DMS53 (cell line): Measurements from ENCODE around the gene MIPOL1.
"Not testable (repeated sequence)": the region's sequence is repeated elsewhere in the genome, so short reads cannot be mapped to it uniquely, and the experiment has no call there.

Experiments used
- DNase-seq: peaks from one replicate; lab custom pipeline; 2025; lab: John Stamatoyannopoulos, UW

Gene MIPOL1

GRCh38 chr14:37546621-37547447, 349.1 kb downstream of the MIPOL1 start:
- DNase-seq = peak; percentile 79

DNA sequence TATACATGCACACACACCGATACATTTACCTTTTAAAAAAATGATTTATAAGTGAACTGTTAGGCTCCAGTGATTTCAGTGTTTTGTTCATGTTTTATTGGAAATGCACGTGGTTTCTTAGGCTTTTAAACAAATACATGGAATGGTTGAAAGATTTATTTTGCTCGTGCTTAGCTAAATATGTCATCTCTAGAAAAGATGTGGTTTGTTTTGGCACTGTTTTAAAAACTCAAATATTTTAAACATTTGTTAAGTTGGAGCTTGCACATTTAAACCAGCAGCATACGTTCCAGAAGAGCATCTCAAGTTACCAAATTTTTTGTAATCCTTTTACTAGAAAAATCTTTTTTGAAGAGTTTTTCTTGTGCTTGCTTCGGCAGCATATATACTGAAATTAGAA, 352.8 kb downstream of the MIPOL1 start:
- DNase-seq = no peak

- DNase-seq = no peak
Observed at GRCh38 chr14:37551119-37551518, 353.4 kb downstream of the MIPOL1 start.

DNA sequence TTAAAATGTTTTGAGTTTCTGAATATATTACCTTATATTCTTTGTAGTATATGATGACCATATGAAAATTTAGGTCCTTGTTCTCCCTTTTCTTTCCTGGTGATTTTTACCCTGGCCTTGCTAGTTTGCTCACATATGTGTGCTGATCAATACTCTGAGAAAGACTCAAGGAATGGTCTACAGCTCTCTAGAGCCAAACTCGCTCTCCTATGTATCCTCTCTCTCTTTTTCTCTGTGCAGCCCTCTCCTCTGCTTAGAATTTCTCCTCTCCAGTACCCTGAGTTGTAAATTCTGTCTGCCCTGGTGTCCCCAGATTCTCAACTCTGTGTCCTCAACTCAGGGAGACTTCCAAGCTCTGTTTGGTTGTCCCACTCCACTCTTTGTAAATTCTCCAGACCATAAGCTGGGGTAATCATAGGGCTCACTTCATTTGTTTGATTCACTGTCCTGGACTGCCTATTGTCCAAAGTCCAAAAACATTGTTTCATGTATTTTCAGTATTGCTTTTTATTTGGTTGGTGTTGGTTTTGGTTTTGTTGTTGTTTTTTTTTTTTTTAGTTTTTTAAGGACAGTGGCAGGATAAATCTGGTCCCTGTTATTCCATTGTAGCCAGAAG, 356.3 kb downstream of the MIPOL1 start:
- no peak for DNase-seq

DNA sequence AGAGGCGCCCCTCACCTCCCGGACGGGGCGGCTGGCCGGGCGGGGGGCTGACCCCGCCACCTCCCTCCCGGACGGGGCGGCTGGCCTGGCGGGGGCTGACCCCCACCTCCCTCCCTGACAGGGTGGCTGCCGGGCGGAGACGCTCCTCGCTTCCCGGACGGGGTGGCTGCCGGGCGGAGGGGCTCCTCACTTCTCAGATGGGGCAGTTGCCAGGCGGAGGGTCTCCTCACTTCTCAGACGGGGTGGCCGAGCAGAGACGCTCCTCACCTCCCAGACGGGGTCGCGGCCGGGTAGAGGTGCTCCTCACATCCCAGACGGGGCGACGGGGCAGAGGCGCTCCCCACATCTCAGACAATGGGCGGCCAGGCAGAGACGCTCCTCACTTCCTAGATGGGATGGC, 357.9 kb downstream of the MIPOL1 start:
- not testable (repeated sequence) for DNase-seq

- no peak for DNase-seq
Observed at GRCh38 chr14:37558740-37559139, 361.0 kb downstream of the MIPOL1 start.

DNA sequence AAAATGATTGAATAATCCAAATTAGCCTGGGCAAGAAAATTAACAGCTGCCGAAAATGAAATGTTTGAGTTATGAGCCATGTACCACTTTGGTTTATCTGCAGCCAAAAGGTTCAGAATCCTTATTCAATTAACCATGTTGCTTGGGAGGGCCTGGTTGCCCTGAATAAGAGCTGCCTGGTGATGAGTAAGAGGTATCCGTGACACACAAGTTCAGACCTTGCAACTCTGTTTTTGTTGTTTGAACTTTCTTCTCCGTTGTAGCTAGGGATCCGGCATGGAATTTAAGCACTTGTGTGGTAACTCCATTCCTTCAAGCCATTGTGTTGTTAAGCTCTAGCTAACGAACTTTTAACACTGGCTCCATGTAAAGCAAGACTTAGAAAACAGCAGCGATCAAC, 361.6 kb downstream of the MIPOL1 start:
- DNase-seq = no peak

DNA sequence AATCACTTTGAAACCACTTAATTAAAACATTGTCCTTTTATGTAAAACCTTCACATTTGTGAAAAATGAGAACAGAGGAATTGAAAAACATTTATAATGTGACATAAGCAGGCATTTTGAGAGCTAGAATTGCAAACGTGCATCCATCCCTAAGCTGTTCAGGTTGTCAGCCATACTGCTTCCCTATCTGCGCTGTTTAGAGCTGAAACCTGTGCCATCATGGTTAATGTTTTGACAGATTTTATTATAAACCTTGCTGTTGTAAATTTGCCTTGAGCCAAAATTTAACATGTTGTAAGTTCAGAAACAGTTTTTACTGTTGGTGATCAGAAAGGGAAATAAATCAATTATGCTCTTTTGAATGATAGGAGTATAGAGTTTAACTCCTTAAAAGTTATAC, 365.5 kb downstream of the MIPOL1 start:
- DNase-seq = no peak

GRCh38 chr14:37565550-37565949, 367.8 kb downstream of the MIPOL1 start:
- DNase-seq = peak; percentile 28

- DNase-seq = no peak
Observed at GRCh38 chr14:37566811-37567371, 369.2 kb downstream of the MIPOL1 start.

- no peak for DNase-seq
Observed at GRCh38 chr14:37569729-37570128, 372.0 kb downstream of the MIPOL1 start.

GRCh38 chr14:37571391-37571790, 373.7 kb downstream of the MIPOL1 start:
- no peak for DNase-seq

GRCh38 chr14:37573356-37573755, 375.6 kb downstream of the MIPOL1 start:
- DNase-seq = no peak

DNA sequence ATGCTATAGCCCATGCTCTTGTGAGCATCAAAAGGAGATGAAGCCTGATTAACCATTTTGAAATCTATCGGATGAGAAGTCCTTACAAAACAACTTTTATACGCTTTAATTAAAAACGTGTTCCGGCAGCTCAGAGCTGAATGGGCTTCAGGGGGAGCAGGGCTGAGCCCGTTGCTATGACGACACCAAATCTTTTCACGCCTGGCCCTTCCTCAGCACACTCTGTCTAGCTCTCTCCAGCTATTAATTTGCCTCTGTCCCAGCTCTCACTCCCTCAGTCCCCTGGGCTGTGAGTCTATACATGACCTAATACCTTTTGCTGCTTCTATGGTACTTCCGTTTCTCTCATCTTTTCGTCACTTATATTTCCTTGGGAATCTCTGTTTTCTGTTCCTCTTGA, 381.5 kb downstream of the MIPOL1 start:
- DNase-seq = no peak

- DNase-seq = no peak
Observed at GRCh38 chr14:37580146-37580545, 382.4 kb downstream of the MIPOL1 start.

DNA sequence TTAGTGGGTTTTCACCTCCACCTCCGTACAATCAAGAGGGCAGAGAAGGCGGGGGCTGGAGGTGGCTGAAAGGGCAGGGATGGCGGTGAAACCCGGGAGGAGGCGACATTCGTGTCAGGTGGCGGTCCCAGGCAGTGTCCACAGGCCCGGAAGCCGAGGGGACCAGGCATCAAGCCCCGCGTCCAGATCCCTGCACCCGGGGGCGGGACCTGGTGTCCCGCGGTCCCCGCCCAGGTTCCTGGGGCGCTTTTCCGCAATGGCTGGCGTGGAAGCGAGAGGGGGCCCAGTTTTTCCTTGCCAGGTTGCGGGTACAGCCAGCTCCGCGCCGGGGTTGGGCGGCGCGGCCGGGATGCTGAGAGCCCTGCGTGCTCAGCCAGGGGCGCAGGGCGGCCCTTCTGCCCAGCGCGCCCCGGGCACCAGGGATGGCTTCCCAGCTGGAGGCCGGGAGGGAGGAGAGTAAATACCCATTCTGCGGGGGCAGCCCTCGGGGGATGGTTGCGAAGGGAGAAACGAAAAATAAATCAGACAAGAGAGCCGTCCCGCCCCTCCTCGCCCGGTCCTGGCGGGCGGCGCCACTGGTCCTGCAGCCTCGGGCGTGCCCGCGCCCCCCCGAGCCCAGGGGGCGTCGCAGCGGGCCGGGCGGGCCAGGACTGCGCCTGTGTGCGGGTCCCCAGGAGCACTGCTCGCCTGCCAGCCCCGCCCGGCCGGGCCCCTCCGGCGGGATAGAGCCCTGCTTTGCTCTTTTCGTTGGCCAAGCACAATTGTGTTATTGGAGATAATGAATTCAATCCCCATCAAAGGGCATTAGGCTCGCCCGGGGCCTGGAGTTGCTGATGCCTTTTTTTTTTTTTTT, 385.8 kb downstream of the MIPOL1 start:
- DNase-seq = peak; percentile 77

DNA sequence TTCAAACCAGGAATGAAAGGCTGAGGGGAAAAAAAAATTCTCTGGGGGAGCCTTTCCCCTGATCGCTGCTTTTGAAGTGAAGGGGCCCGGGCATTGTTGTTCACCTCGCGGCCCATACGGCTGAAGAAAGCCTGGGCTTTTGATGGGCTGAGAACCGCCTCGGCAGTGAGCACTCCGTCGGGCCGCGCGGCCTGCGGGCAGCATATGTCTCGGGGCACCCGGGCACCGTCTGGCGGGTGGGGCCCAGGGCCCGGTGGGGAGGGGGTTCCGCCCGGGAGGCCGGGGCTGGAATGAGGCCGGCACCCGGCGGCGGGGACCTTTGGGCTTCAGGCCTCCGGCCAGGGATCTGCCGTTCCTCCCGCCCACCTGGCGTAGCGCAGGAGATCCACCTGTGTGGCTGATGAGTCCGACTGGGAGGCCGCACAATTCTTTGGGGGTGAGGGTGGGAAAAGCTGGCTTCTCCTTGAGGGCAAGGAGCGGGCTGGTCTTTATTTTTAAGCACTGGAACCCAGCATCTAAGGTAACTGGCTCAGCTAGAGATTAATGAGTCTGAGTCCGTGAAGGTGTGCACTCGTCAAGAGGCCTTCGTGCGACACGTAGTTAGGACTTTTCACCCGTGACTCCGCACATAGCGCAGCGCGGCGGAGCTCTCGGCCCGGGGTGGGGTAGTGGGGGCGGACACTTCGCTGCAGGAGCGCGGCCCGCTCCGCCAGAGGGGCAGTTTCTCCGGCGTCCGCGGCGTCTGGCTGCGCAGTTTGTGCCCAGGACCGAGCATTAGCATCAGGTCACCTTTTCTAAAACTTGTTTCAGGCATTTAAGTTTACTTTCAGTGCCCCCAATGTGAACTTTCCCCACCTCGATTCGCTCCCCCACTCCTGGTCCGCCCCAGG, 386.7 kb downstream of the MIPOL1 start:
- no peak for DNase-seq

DNA sequence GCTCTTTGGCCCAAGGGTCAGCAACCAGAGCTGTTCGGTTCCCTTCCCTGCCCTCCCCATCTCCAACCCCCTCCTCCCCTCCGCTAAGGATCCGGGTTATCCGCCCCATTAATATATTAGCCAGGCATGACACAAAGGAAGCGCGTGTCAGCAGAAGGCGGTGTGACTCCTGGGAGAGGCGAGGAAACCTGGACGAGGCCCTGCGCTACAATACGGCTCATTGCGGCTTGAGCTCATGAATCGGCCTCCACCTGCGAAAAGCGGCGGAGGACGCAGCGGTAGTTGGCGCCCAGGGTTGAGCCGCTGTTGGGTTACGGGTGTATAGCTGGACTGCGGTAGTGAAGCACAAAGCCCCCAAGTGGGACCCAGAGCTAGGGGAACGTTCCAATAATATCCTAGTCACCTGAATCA, 387.4 kb downstream of the MIPOL1 start:
- DNase-seq = peak; percentile 2

DNA sequence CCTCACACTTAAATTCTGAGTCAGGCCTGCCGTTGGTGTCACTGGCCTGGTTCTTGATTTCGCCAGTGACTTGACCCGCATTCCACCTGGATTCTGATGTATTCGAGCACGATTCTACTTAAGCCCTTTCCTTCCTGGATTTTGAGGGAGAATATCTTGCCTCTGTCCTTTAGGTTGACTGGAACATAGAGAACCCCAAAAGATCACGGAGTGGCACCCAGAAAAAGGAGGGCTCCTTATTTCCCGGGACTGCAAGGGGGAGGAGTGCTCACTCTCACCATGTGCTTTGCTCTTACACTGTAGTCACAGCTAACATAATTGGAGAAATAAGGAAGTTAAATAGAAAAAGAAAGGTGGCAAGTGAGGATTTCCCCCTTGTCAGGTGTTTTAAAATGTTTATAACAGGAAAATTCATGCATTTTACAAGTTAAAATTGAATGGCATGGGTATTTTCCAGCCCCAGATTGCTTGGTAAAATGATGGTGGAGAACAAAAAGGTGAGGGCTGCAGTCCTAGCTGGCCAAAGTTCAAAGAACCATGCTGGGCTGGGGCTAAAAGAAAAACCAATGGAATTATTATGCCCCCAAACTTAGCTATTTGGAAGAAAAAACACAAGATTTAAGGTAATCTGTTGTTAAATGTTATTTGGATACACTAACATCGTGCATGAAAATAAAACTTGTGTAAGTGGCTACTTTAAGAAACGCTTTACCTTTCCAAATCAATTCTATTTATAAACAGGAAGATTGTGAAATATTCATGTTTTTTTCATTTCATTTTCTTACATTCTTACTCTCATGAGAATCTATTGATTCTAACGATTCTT, 388.4 kb downstream of the MIPOL1 start:
- DNase-seq = peak; percentile 15

DNA sequence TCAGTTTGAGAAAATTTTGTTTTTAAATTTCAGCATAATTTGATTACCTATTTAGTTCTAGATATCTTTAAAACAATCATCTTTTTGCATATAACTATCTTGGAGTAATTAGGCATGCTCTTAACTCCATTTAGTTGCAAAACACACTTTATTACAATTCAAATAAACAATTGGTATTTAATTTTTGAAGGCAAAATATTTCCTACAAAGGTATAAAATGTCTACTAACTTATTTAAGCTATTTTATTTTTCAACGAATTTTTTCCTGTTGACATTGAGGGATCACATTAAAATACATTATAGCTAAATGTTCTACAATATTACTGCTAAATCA, 389.0 kb downstream of the MIPOL1 start:
- DNase-seq = no peak
